ENCODE data around the gene FBXW12.

DNA sequence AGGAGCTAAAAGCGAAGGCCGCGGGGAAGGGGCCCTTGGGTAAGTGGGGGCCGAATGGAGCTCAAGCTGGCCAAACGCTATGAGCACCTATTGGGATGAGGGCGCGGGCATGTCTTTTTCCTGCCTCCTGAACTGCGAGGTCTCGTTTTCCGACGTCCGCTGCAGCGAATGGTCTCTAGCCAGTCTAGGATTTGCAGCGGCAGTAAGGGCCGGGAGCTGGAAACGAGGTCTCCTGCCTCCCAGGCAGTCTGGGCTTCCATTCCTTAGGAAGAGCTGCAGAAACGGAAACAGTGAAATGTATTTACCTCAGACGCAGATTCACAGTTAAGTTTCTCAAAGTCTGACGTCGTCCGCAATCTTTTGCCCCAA, 68.6 kb downstream of the FBXW12 start:
- TF ChIP-seq, protein P1, sequence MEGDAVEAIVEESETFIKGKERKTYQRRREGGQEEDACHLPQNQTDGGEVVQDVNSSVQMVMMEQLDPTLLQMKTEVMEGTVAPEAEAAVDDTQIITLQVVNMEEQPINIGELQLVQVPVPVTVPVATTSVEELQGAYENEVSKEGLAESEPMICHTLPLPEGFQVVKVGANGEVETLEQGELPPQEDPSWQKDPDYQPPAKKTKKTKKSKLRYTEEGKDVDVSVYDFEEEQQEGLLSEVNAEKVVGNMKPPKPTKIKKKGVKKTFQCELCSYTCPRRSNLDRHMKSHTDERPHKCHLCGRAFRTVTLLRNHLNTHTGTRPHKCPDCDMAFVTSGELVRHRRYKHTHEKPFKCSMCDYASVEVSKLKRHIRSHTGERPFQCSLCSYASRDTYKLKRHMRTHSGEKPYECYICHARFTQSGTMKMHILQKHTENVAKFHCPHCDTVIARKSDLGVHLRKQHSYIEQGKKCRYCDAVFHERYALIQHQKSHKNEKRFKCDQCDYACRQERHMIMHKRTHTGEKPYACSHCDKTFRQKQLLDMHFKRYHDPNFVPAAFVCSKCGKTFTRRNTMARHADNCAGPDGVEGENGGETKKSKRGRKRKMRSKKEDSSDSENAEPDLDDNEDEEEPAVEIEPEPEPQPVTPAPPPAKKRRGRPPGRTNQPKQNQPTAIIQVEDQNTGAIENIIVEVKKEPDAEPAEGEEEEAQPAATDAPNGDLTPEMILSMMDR (IDR thresholded peaks at IDR 0.05 in 8 of 11, conservative IDR thresholded peaks at IDR 0.05 in 3 of 11): no peak
- no peak for TF ChIP-seq POLR2A (IDR thresholded peaks at IDR 0.05)
